ENCODE measurements around the gene CCDC117.

- TF ChIP-seq CTCF (IDR thresholded peaks at IDR 0.05) (no peak), POLR2A (IDR thresholded peaks at IDR 0.05) (no peak)
Measured at GRCh38 chr22:28774378-28774777, 1.9 kb downstream of the CCDC117 start.
